Lung microvascular endothelial cell (primary cell): ENCODE data around the gene PPIP5K1. TPM values are rescaled to one million over a fixed set of nuclear protein-coding genes. Genes with fewer than 3 reads are reported as not detected.
"Not testable (repeated sequence)": the region's sequence is repeated elsewhere in the genome, so short reads cannot be mapped to it uniquely, and the experiment has no call there.

Experiments used
- DNase-seq, 2 donors: peaks; one replicate each; pipeline versions ENCODE4 v3.0.0 to v3.0.0-alpha.2; 2010; ENCODE audit warnings: low read depth in 2 of 2
- total RNA-seq: library from RNA; depleted of rRNA; stranded (reverse); fragments of >200 nt; gene quantifications from 2 replicates; pipeline ENCODE4 v1.2.1, GENCODE V29; 2014

The PPIP5K1 gene
- total RNA-seq, 1 donor from 2014 or later: 7.5 TPM

- DNase-seq: no peak
Observed at GRCh38 chr15:43545426-43545825, 44.6 kb downstream of the PPIP5K1 start.

GRCh38 chr15:43544266-43544665 is 45.7 kb downstream of the PPIP5K1 start:
- DNase-seq: no peak

GRCh38 chr15:43541785-43542184 is 48.2 kb downstream of the PPIP5K1 start:
- DNase-seq: no peak

GRCh38 chr15:43538091-43538490 is 51.9 kb downstream of the PPIP5K1 start:
- DNase-seq: no peak

GRCh38 chr15:43534897-43535296 is 55.1 kb downstream of the PPIP5K1 start:
- DNase-seq: no peak

GRCh38 chr15:43532826-43533225 is 57.2 kb downstream of the PPIP5K1 start:
- not testable (repeated sequence) for DNase-seq

GRCh38 chr15:43531018-43531670 is 58.9 kb downstream of the PPIP5K1 start:
- DNase-seq: no peak

GRCh38 chr15:43529587-43530345 is 60.2 kb downstream of the PPIP5K1 start:
- DNase-seq: no peak

GRCh38 chr15:43529141-43529540 is 60.9 kb downstream of the PPIP5K1 start:
- DNase-seq: no peak

- DNase-seq: no peak
Observed at GRCh38 chr15:43528542-43529007, 61.4 kb downstream of the PPIP5K1 start.

- no peak for DNase-seq
Observed at GRCh38 chr15:43527802-43528541, 62.0 kb downstream of the PPIP5K1 start.

GRCh38 chr15:43527016-43527801 is 62.8 kb downstream of the PPIP5K1 start:
- no peak for DNase-seq

- no peak for DNase-seq
Observed at GRCh38 chr15:43526261-43526930, 63.6 kb downstream of the PPIP5K1 start.

GRCh38 chr15:43525131-43525530 is 64.9 kb downstream of the PPIP5K1 start:
- no peak for DNase-seq

GRCh38 chr15:43524254-43524845 is 65.7 kb downstream of the PPIP5K1 start:
- no peak for DNase-seq

- DNase-seq: no peak
Observed at GRCh38 chr15:43523646-43524045, 66.4 kb downstream of the PPIP5K1 start.

GRCh38 chr15:43522247-43522646 is 67.8 kb downstream of the PPIP5K1 start:
- no peak for DNase-seq

- no peak for DNase-seq
Observed at GRCh38 chr15:43521419-43521818, 68.6 kb downstream of the PPIP5K1 start.

- DNase-seq: no peak
Observed at GRCh38 chr15:43520138-43520537, 69.9 kb downstream of the PPIP5K1 start.

GRCh38 chr15:43519196-43519595 is 70.8 kb downstream of the PPIP5K1 start:
- no peak for DNase-seq
